HepG2 (cell line): Measurements from ENCODE around the gene SPPL2B. TPM values are rescaled to one million over a fixed set of nuclear protein-coding genes. Genes with fewer than 3 reads are reported as not detected.

Source experiments
- ARID2 ChIP-seq: sonication (generic); formaldehyde crosslinking; IDR thresholded peaks from 2 replicates; pipeline ENCODE4 v1.8.1; 2022; ENCODE audit warnings: mild to moderate bottlenecking, missing genetic modification reagents, borderline replicate concordance
- BCLAF1 ChIP-seq: fragments of 450-650 bp; IDR thresholded peaks from 2 replicates; pipeline ENCODE4 v1.6.1; 2017; ENCODE audit warnings: mild to moderate bottlenecking
- CSRNP1 ChIP-seq: sonication (generic); formaldehyde crosslinking; IDR thresholded peaks from 2 replicates; pipeline ENCODE4 v1.8.1; 2023; ENCODE audit warnings: mild to moderate bottlenecking, missing genetic modification reagents
- GTF3A ChIP-seq: sonication (generic); formaldehyde crosslinking; conservative IDR thresholded peaks from 2 replicates; pipeline ENCODE4 v1.4.0; 2020; ENCODE audit warnings: mild to moderate bottlenecking, missing genetic modification reagents
- HDAC1 ChIP-seq: sonication (generic); formaldehyde crosslinking; IDR thresholded peaks from 2 replicates; pipeline ENCODE4 v1.5.1; 2020; ENCODE audit warnings: mild to moderate bottlenecking, missing genetic modification reagents
- HNF1B ChIP-seq: sonication (generic); formaldehyde crosslinking; IDR thresholded peaks from 2 replicates; pipeline ENCODE4 v1.5.1; 2020; ENCODE audit warnings: mild to moderate bottlenecking, moderate library complexity, missing genetic modification reagents
- LBX2 ChIP-seq: sonication (generic); formaldehyde crosslinking; IDR thresholded peaks from 2 replicates; pipeline ENCODE4 v1.5.0; 2020; ENCODE audit warnings: missing genetic modification reagents, mild to moderate bottlenecking, borderline replicate concordance
- MIER3 ChIP-seq: IDR thresholded peaks from 2 replicates; pipeline ENCODE4 v1.6.1; 2016; ENCODE audit warnings: missing compliant biosample characterization, borderline replicate concordance
- RBAK ChIP-seq: sonication (generic); formaldehyde crosslinking; IDR thresholded peaks from 2 replicates; pipeline ENCODE4 v1.5.1; 2020; ENCODE audit warnings: mild to moderate bottlenecking, missing genetic modification reagents
- SPEN ChIP-seq: sonication (generic); formaldehyde crosslinking; IDR thresholded peaks from 2 replicates; pipeline ENCODE4 v1.5.1; 2020; ENCODE audit warnings: low read depth, mild to moderate bottlenecking, missing genetic modification reagents
- SRSF1 ChIP-seq: fragments of 200-400 bp; formaldehyde crosslinking; optimal IDR thresholded peaks from 2 replicates; pipeline ENCODE3; 2017; ENCODE audit warnings: mild to moderate bottlenecking, low read depth, low read length, moderate library complexity
- USF2 ChIP-seq, 2 experiments: sonication (generic) in 1 of 2; formaldehyde crosslinking in 1 of 2; IDR thresholded peaks; 2 replicates each; pipeline versions ENCODE4 v1.5.1 to v1.6.1; 2011 to 2020; ENCODE audit warnings: borderline replicate concordance in 1 of 2, low read depth in 1 of 2, low read length in 1 of 2, mild to moderate bottlenecking in 1 of 2, missing genetic modification reagents in 1 of 2, moderate library complexity in 1 of 2
- ZFP36L1 ChIP-seq: sonication (generic); formaldehyde crosslinking; IDR thresholded peaks from 2 replicates; pipeline ENCODE4 v1.8.0; 2022; ENCODE audit warnings: mild to moderate bottlenecking, missing genetic modification reagents, moderate library complexity
- ZNF143 ChIP-seq: sonication (generic); formaldehyde crosslinking; IDR thresholded peaks from 2 replicates; pipeline ENCODE4 v1.4.0; 2020; ENCODE audit warnings: missing genetic modification reagents
- ZNF569 ChIP-seq: sonication (generic); formaldehyde crosslinking; IDR thresholded peaks from 2 replicates; pipeline ENCODE4 v1.5.0; 2020; ENCODE audit warnings: mild to moderate bottlenecking, missing genetic modification reagents, moderate library complexity, borderline replicate concordance
- ZSCAN20 ChIP-seq: sonication (generic); formaldehyde crosslinking; IDR thresholded peaks from 2 replicates; pipeline ENCODE4 v1.4.0; 2020; ENCODE audit warnings: missing genetic modification reagents, mild to moderate bottlenecking, borderline replicate concordance
- ZSCAN5A ChIP-seq: sonication (generic); formaldehyde crosslinking; IDR thresholded peaks from 2 replicates; pipeline ENCODE4 v1.8.0; 2022; ENCODE audit warnings: mild to moderate bottlenecking, missing genetic modification reagents, borderline replicate concordance
- polyA plus RNA-seq, 8 experiments: library from polyadenylated mRNA; depleted of rRNA in 3 of 8; stranded (reverse) in 7 of 8; unstranded in 1 of 8; fragments of >200 nt; fragmentation: Illumina TruSeq in 4 of 8; extraction: Trizol in 4 of 8; gene quantifications; 2 replicates each; pipeline versions ENCODE4 v1.2.1 to v1.2.3, GENCODE V29; 2011 to 2016; ENCODE audit warnings: low read depth in 4 of 8, missing spikeins in 1 of 8, mixed read lengths in 1 of 8; ENCODE audit not compliant: insufficient read depth in 1 of 8
- total RNA-seq, 5 experiments: library from RNA; depleted of rRNA; stranded (reverse); fragments of >200 nt; fragmentation: Illumina TruSeq; extraction: Trizol; gene quantifications; 2 replicates each; pipeline ENCODE4 v1.2.3, GENCODE V29; 2016; ENCODE audit warnings: low read depth in 1 of 5

Gene SPPL2B
- total and polyA plus RNA-seq, 2 of the 13 experiments (the other 11 are each of a cell fraction or from before 2014, with no cell fraction given): 14.9 to 15.2 TPM

GRCh38 chr19:2315818-2316353, 12.6 kb upstream of the SPPL2B start (continued):
- no peak for TF ChIP-seq CSRNP1
- TF ChIP-seq MIER3 (CRISPR knock-in tag): no peak
- TF ChIP-seq HDAC1: peak; percentile 59
- TF ChIP-seq LBX2: no peak
- TF ChIP-seq ZSCAN20: no peak
- no peak for TF ChIP-seq ZSCAN5A (CRISPR knock-in tag)
- TF ChIP-seq BCLAF1: no peak
- TF ChIP-seq GTF3A (CRISPR knock-in tag): no peak
- TF ChIP-seq RBAK (CRISPR knock-in tag): no peak
- no peak for TF ChIP-seq ZNF143
- TF ChIP-seq SRSF1: no peak
- no peak for TF ChIP-seq SPEN (CRISPR knock-in tag)
- no peak for TF ChIP-seq ZNF569 (CRISPR knock-in tag)
- TF ChIP-seq USF2 (IDR thresholded peaks at IDR 0.05; ENCODE audit: low read depth, low read length): no peak
- TF ChIP-seq USF2 (CRISPR knock-in tag; IDR thresholded peaks at IDR 0.05; ENCODE audit: borderline replicate concordance): no peak
- TF ChIP-seq HNF1B (CRISPR knock-in tag): peak; percentile 69
- TF ChIP-seq ZFP36L1 (CRISPR knock-in tag): 0 out of 2 replicates have a peak, but pooled peaks have one; percentile 54
- TF ChIP-seq ARID2 (CRISPR knock-in tag): no peak
